K562 (cell line): Measurements from ENCODE around the gene ZNF219. TPM values are rescaled to one million over a fixed set of nuclear protein-coding genes. Genes with fewer than 3 reads are reported as not detected.

ENCODE experiments used
- ARHGAP35 ChIP-seq: fragments of 450-650 bp; IDR thresholded peaks from 2 replicates; pipeline ENCODE4 v1.6.1; 2018; ENCODE audit not compliant: partially characterized antibody
- CC2D1A ChIP-seq: fragments of 450-650 bp; IDR thresholded peaks from 2 replicates; pipeline ENCODE4 v1.6.1; 2017; ENCODE audit warnings: mild to moderate bottlenecking
- CHD4 ChIP-seq: fragments of 200-600 bp; sonication (generic); IDR thresholded peaks from 3 replicates; pipeline ENCODE4 v1.6.1; 2012; ENCODE audit warnings: low read depth, mild to moderate bottlenecking, mixed read lengths, low read length, inconsistent platforms; ENCODE audit not compliant: insufficient read depth, insufficient replicate concordance, poor library complexity, severe bottlenecking
- DMBX1 ChIP-seq: fragments of 250-450 bp; sonication (Bioruptor Pico); IDR thresholded peaks from 2 replicates; pipeline ENCODE4 v1.8.0; 2022; ENCODE audit warnings: inconsistent platforms, mild to moderate bottlenecking, moderate library complexity, borderline replicate concordance
- KDM1A ChIP-seq, 2 experiments: fragments of 450-650 bp; IDR thresholded peaks; 2 replicates each; pipeline ENCODE4 v1.6.1; 2016; ENCODE audit warnings: mild to moderate bottlenecking in 2 of 2
- L3MBTL2 ChIP-seq: fragments of 450-650 bp; IDR thresholded peaks from 2 replicates; pipeline ENCODE4 v1.6.1; 2016; ENCODE audit warnings: mild to moderate bottlenecking, moderate library complexity
- NONO ChIP-seq, 2 experiments: fragments of 200-400 bp in 1 of 2; fragments of 450-650 bp in 1 of 2; formaldehyde crosslinking in 1 of 2; IDR thresholded peaks; 2 replicates each; pipeline ENCODE4 v1.6.1; 2017; ENCODE audit warnings: low read depth in 2 of 2, mild to moderate bottlenecking in 2 of 2, moderate library complexity in 2 of 2, low read length in 1 of 2
- RFX1 ChIP-seq: fragments of 450-650 bp; IDR thresholded peaks from 2 replicates; pipeline ENCODE4 v1.6.1; 2016; ENCODE audit warnings: mild to moderate bottlenecking, moderate library complexity
- SREBF1 ChIP-seq: fragments of 150-350 bp; IDR thresholded peaks from 2 replicates; pipeline ENCODE4 v1.6.1; 2014; ENCODE audit warnings: antibody characterized with exemption, low read depth, low read length, borderline replicate concordance
- ZNF232 ChIP-seq: sonication (generic); formaldehyde crosslinking; IDR thresholded peaks from 2 replicates; pipeline ENCODE4 v1.8.0; 2022; ENCODE audit warnings: mild to moderate bottlenecking, missing genetic modification reagents
- ZNF41 ChIP-seq: fragments of 250-450 bp; sonication (Bioruptor Pico); conservative IDR thresholded peaks from 2 replicates; pipeline ENCODE4 v1.4.0; 2020; ENCODE audit warnings: mild to moderate bottlenecking
- ZSCAN32 ChIP-seq: fragments of 450-650 bp; formaldehyde crosslinking; IDR thresholded peaks from 2 replicates; pipeline ENCODE4 v1.4.0; 2020; ENCODE audit warnings: mild to moderate bottlenecking, moderate library complexity
- polyA plus RNA-seq, 8 experiments: library from polyadenylated mRNA; depleted of rRNA in 4 of 8; stranded (reverse) in 5 of 8; unstranded in 3 of 8; fragments of >200 nt; fragmentation: Nextera tagmentation in 2 of 8; fragmentation: Illumina TruSeq in 1 of 8; extraction: Ambion mirVana in 2 of 8; extraction: Trizol in 1 of 8; gene quantifications; 2 replicates each; pipeline versions ENCODE4 v1.2.1 to v1.2.3, GENCODE V29; 2011 to 2014; ENCODE audit warnings: inconsistent platforms in 1 of 8, missing spikeins in 1 of 8
- total RNA-seq, 7 experiments: library from RNA; depleted of rRNA in 6 of 7; stranded (reverse); fragments of >200 nt in 6 of 7; fragmentation: Illumina TruSeq in 2 of 7; extraction: Trizol in 2 of 7; gene quantifications; 2 replicates each; pipeline versions ENCODE4 v1.2.1 to v1.2.3, GENCODE V29; 2011 to 2021; ENCODE audit warnings: low replicate concordance in 1 of 7
- TF ChIP-seq, protein P1 (sequence below), 2 experiments: fragments of 450-650 bp; IDR thresholded peaks; 2 replicates each; pipeline ENCODE4 v1.6.1; 2016
- TF ChIP-seq, protein P2 (sequence below), 2 experiments: fragments of 450-650 bp; conservative IDR thresholded peaks; 2 replicates each; pipeline ENCODE4 v1.6.1; 2017; ENCODE audit warnings: mild to moderate bottlenecking in 2 of 2, moderate library complexity in 2 of 2
- TF ChIP-seq, protein P3 (sequence below): sonication (generic); formaldehyde crosslinking; IDR thresholded peaks from 2 replicates; pipeline ENCODE4 v1.8.0; 2023; ENCODE audit warnings: mild to moderate bottlenecking, missing genetic modification reagents

Gene ZNF219
- total and polyA plus RNA-seq, 9 of the 15 experiments (the other 6 are each of a cell fraction or from before 2014, with no cell fraction given): 0.29 to 10.6 (median 2.8) TPM

DNA sequence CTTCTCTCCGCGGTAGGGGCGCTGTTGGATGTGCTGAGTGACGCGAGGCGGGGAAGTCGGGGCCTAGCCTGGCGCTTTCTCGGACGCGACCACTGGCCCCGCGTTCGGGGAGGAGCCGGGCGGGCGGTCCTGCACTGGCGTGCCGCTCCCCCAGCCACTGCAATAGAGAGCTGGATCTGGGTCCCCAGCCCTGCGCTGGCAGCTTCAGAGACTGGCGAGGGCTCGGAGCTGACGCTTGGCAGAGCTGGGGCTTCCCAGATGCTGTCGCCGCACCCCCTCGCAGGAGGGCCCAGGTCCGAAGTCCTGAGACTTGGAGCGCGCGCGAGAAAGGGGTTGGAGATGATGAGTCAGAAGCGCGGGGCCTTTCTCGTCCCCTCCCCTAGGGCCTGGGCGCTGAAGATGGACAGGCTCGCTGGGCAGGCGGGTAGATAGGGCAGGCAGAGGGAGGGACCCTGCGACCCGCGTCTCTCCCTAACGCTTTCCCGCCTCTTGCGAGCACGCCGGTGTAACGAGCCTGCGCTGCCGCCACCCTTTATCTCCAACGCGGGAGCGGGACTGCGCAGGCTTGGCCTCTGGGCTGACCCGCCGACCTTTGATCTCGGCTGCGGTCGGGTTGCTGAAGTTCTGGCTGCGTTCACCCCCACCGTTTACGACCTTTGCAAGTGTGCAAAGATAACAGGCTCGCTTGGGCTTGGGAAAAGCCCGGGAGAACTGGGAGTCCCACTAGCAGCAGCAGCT is 5.4 kb upstream of the ZNF219 start (continued):
- TF ChIP-seq, protein P1, sequence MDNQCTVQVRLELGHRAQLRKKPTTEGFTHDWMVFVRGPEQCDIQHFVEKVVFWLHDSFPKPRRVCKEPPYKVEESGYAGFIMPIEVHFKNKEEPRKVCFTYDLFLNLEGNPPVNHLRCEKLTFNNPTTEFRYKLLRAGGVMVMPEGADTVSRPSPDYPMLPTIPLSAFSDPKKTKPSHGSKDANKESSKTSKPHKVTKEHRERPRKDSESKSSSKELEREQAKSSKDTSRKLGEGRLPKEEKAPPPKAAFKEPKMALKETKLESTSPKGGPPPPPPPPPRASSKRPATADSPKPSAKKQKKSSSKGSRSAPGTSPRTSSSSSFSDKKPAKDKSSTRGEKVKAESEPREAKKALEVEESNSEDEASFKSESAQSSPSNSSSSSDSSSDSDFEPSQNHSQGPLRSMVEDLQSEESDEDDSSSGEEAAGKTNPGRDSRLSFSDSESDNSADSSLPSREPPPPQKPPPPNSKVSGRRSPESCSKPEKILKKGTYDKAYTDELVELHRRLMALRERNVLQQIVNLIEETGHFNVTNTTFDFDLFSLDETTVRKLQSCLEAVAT (IDR thresholded peaks at IDR 0.05): peak in 1 of 2 experiments; percentile 86; a peak in 2 of 4 replicates
- TF ChIP-seq, protein P2, sequence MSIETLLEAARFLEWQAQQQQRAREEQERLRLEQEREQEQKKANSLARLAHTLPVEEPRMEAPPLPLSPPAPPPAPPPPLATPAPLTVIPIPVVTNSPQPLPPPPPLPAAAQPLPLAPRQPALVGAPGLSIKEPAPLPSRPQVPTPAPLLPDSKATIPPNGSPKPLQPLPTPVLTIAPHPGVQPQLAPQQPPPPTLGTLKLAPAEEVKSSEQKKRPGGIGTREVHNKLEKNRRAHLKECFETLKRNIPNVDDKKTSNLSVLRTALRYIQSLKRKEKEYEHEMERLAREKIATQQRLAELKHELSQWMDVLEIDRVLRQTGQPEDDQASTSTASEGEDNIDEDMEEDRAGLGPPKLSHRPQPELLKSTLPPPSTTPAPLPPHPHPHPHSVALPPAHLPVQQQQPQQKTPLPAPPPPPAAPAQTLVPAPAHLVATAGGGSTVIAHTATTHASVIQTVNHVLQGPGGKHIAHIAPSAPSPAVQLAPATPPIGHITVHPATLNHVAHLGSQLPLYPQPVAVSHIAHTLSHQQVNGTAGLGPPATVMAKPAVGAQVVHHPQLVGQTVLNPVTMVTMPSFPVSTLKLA (conservative IDR thresholded peaks at IDR 0.05): peak in 1 of 2 experiments; percentile 68; a peak in 3 of 4 replicates
- TF ChIP-seq NONO (IDR thresholded peaks at IDR 0.05; ENCODE audit: low read depth in 2 of 2, low read length in 1 of 2) (peak in 1 of 2 experiments; percentile 100; a peak in 2 of 4 replicates), ZNF232 (CRISPR knock-in tag) (no peak), ARHGAP35 (peak; percentile 90), ZSCAN32 (CRISPR knock-in tag) (no peak), RFX1 (no peak), CHD4 (no peak), SREBF1 (peak; percentile 85; the same call in 1 of the 2 replicates), DMBX1 (CRISPR knock-in tag) (no peak), ZNF41 (CRISPR knock-in tag) (no peak), CC2D1A (no peak), L3MBTL2 (peak; percentile 94), KDM1A (IDR thresholded peaks at IDR 0.05) (peak; percentile 56 to 77; a peak in 3 of 4 replicates)
- TF ChIP-seq, protein P3, sequence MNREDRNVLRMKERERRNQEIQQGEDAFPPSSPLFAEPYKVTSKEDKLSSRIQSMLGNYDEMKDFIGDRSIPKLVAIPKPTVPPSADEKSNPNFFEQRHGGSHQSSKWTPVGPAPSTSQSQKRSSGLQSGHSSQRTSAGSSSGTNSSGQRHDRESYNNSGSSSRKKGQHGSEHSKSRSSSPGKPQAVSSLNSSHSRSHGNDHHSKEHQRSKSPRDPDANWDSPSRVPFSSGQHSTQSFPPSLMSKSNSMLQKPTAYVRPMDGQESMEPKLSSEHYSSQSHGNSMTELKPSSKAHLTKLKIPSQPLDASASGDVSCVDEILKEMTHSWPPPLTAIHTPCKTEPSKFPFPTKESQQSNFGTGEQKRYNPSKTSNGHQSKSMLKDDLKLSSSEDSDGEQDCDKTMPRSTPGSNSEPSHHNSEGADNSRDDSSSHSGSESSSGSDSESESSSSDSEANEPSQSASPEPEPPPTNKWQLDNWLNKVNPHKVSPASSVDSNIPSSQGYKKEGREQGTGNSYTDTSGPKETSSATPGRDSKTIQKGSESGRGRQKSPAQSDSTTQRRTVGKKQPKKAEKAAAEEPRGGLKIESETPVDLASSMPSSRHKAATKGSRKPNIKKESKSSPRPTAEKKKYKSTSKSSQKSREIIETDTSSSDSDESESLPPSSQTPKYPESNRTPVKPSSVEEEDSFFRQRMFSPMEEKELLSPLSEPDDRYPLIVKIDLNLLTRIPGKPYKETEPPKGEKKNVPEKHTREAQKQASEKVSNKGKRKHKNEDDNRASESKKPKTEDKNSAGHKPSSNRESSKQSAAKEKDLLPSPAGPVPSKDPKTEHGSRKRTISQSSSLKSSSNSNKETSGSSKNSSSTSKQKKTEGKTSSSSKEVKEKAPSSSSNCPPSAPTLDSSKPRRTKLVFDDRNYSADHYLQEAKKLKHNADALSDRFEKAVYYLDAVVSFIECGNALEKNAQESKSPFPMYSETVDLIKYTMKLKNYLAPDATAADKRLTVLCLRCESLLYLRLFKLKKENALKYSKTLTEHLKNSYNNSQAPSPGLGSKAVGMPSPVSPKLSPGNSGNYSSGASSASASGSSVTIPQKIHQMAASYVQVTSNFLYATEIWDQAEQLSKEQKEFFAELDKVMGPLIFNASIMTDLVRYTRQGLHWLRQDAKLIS: no peak
